Neural crest cell (in vitro differentiated cells): ENCODE results near the gene EXOC3L1. TPM values are rescaled to one million over a fixed set of nuclear protein-coding genes. Genes with fewer than 3 reads are reported as not detected.

ENCODE experiments used
- DNase-seq: peaks from one replicate; pipeline ENCODE4 v3.0.0; 2021; ENCODE audit warnings: low read depth, mixed read lengths, low spot score
- H3K27ac Mint-ChIP-seq: one replicate; pipeline ENCODE4 v1.8.0; 2021; ENCODE audit warnings: mild to moderate bottlenecking, mixed read lengths; ENCODE audit not compliant: unreplicated experiment
- H3K27me3 Mint-ChIP-seq: 2 replicates; pipeline ENCODE4 v1.8.0; 2021; ENCODE audit warnings: low read depth, mild to moderate bottlenecking, mixed read lengths
- H3K36me3 Mint-ChIP-seq: 2 replicates; pipeline ENCODE4 v1.8.0; 2021; ENCODE audit warnings: low read depth, mild to moderate bottlenecking, mixed read lengths
- H3K4me1 Mint-ChIP-seq: 2 replicates; pipeline ENCODE4 v1.8.0; 2021; ENCODE audit warnings: mixed read lengths
- H3K4me3 Mint-ChIP-seq: one replicate; pipeline ENCODE4 v1.8.0; 2021; ENCODE audit warnings: mild to moderate bottlenecking, mixed read lengths
- H3K9me3 Mint-ChIP-seq: 2 replicates; pipeline ENCODE4 v1.8.0; 2021; ENCODE audit warnings: mixed read lengths
- CTCF ChIP-seq: fragments of 200-600 bp; sonication (generic); conservative IDR thresholded peaks from 2 replicates; pipeline ENCODE4 v1.5.0; 2021; ENCODE audit warnings: antibody characterized with exemption, mild to moderate bottlenecking
- total RNA-seq: library from RNA; stranded (reverse); gene quantifications from 2 replicates; pipeline ENCODE4 v1.2.1, GENCODE V29; 2021

EXOC3L1 gene
- total RNA-seq, 1 donor from 2014 or later, result 0.44 TPM

- Mint-ChIP-seq H3K36me3 (peaks cover 2% of the 10 kb centered on the region), H3K4me3 (no peak overlapping the region), H3K4me1 (peaks cover 25% of the 10 kb centered on the region), H3K9me3 (no peaks in the 10 kb centered on the region), H3K27me3 (no peaks in the 10 kb centered on the region), H3K27ac (no peak overlapping the region)
- DNase-seq, result no peak
- no peak for TF ChIP-seq CTCF
Observed at GRCh38 chr16:67223992-67224391, 34.1 kb upstream of the EXOC3L1 start.

GRCh38 chr16:67216612-67217490 lies 26.9 kb upstream of the EXOC3L1 start:
- H3K27ac Mint-ChIP-seq, result peak overlapping the region; percentile 8
- no peaks in the 10 kb centered on the region for H3K9me3 Mint-ChIP-seq
- no peaks in the 10 kb centered on the region for H3K36me3 Mint-ChIP-seq
- no peak for DNase-seq
- TF ChIP-seq CTCF, result no peak
- no peak overlapping the region for H3K4me3 Mint-ChIP-seq
- no peaks in the 10 kb centered on the region for H3K27me3 Mint-ChIP-seq
- no peaks in the 10 kb centered on the region for H3K4me1 Mint-ChIP-seq

GRCh38 chr16:67215706-67216105 lies 25.8 kb upstream of the EXOC3L1 start:
- DNase-seq, result no peak
- no peak overlapping the region for H3K4me3 Mint-ChIP-seq
- no peaks in the 10 kb centered on the region for H3K4me1 Mint-ChIP-seq
- H3K27ac Mint-ChIP-seq, result no peak overlapping the region
- no peaks in the 10 kb centered on the region for H3K36me3 Mint-ChIP-seq
- H3K9me3 Mint-ChIP-seq, result no peaks in the 10 kb centered on the region
- TF ChIP-seq CTCF, result no peak
- no peaks in the 10 kb centered on the region for H3K27me3 Mint-ChIP-seq

- H3K27ac Mint-ChIP-seq, result no peak overlapping the region
- TF ChIP-seq CTCF, result no peak
- no peaks in the 10 kb centered on the region for H3K9me3 Mint-ChIP-seq
- no peaks in the 10 kb centered on the region for H3K4me1 Mint-ChIP-seq
- H3K36me3 Mint-ChIP-seq, result no peaks in the 10 kb centered on the region
- DNase-seq, result no peak
- no peak overlapping the region for H3K4me3 Mint-ChIP-seq
- H3K27me3 Mint-ChIP-seq, result peaks cover 2% of the 10 kb centered on the region
Observed at GRCh38 chr16:67213197-67214019, 23.5 kb upstream of the EXOC3L1 start.

DNA sequence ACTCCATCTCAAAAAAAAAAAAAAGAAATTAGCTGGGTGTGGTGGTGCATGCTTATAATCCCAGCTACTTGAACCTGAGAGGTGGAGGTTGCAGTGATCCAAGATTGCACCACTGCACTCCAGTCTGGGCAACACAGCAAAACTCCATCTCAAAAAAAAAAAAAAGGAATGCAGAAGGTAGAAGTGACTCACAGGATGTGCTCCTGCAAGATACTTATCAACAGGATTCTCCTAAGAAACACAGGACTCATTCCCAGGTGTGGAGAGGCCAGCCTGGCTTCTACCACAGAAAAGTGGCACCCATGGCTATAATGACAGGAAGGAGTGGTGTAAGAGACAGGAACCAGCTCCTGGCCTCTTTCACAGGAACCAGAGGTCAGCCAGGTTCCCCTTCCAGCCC lies 22.8 kb upstream of the EXOC3L1 start:
- no peak for DNase-seq
- Mint-ChIP-seq H3K4me3 (no peak overlapping the region), H3K27ac (no peak overlapping the region), H3K9me3 (no peaks in the 10 kb centered on the region), H3K36me3 (no peaks in the 10 kb centered on the region), H3K4me1 (no peaks in the 10 kb centered on the region), H3K27me3 (peaks cover 2% of the 10 kb centered on the region)
- no peak for TF ChIP-seq CTCF
